ENCODE results near the gene MEIS1.

GRCh38 chr2:66445925-66446871 is 11.3 kb downstream of the MEIS1 start:
- TF ChIP-seq CTCF (IDR thresholded peaks at IDR 0.05) (no peak), POLR2A (IDR thresholded peaks at IDR 0.05) (no peak)

Data from lower leg skin (tissue), 3 donors.